NCI-H524 (cell line): ENCODE measurements around the gene GRID1.

ENCODE experiments used
- DNase-seq, 2 experiments: peaks; one replicate each; lab custom pipeline; 2025; lab: John Stamatoyannopoulos, UW

Gene GRID1

GRCh38 chr10:85810674-85811073, 555.9 kb downstream of the GRID1 start:
- DNase-seq = no peak

DNA sequence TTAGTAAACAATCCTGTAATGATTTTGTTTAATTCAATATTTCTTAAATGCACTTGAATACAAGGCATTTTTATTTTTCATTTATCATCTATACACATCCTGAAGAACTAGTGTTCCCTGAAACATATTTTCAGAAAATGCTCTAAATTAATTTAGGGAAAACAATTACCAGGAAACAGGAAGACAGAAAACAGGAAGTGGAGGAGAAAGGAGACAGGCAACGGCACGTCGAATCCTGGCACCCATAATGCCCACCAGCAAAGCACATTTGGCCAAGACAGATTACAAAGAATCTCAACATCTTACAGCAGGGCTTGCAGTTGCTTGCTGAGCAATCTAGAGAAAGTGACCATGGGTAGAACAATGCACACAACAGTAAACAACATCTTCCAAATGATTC, 571.1 kb downstream of the GRID1 start:
- no peak for DNase-seq

GRCh38 chr10:85794553-85794952, 572.0 kb downstream of the GRID1 start:
- DNase-seq = no peak

GRCh38 chr10:85792533-85792858, 574.1 kb downstream of the GRID1 start:
- no peak for DNase-seq

- peak in 1 of 2 experiments; percentile 2 for DNase-seq
Measured at GRCh38 chr10:85791818-85792532, 574.6 kb downstream of the GRID1 start.

DNA sequence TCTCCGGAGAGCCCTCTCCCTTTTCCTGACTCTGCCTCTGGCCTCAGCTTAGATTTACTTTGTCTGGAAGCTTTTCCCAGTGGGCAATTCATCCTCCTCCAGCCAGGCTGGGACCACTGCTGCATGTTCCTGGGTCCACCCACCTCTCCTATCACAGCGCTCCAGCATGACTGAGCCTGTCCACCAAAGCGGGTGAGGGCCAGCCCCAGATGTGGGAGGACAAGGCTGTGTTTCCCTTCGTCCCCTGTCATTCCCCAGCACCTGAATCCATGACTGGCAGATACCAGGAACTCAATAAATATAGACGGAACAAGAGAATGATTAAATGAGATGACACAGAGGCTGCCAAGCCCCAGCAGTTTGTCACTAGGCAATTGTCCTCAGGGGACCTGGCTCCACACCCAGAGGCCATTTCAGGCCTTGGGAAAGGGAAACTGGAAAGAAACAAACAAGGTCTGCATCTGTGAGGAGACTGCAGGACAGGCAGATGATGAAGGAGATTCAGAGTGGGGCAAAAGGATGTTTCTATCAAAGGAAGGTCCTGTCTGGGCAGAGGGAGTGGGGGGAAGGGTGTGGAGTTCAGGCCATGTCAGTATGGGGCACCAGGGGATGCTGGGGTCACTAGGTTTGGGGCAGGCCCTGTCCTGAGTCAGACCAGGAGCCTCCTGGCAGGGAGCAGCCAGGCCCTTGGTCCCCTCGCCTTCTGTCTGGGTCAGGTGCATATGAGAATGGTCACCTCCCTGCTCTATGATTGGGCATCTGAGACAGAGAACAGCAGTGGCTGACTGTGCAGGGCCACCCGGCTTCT, 576.4 kb downstream of the GRID1 start:
- no peak for DNase-seq

DNA sequence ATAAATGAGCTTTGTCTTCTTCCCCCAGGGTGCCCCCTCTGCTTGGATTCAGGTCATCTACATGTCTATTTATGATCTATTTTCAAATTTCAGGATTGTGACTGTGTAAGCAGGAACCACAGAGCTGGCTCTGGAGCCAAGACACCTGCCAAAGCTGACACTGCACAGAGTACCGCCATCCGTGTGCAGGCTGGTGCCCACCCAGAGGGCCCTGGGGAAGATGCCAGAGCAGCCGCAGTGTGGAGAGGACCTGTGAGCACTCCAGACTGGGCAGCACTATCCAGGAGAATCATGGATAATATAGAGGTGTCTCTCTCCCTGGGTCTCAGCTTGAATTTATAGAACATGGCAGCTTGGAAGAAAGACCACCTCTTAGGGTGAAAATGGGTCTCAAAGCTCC, 577.5 kb downstream of the GRID1 start:
- no peak for DNase-seq

GRCh38 chr10:85788570-85788969, 578.0 kb downstream of the GRID1 start:
- DNase-seq = no peak

DNA sequence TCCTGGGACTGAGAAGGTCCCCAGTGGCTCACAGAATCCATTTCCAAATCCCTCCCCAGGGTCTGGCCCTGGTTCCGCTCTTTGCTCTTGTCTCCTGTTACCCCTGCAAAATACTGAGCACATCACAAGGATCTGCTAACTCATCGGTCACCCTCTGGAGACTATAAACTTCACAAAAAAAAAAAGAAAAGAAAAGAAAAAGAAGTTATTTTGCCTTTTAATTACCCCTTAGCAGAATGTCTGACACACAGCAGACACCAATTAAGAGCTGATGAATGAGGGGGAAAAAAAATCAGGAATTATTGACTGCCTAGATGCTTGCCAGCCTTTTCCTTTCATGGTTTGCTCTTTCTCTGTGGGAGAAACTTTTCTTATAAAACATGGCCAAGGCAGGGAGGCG, 578.7 kb downstream of the GRID1 start:
- no peak for DNase-seq

DNA sequence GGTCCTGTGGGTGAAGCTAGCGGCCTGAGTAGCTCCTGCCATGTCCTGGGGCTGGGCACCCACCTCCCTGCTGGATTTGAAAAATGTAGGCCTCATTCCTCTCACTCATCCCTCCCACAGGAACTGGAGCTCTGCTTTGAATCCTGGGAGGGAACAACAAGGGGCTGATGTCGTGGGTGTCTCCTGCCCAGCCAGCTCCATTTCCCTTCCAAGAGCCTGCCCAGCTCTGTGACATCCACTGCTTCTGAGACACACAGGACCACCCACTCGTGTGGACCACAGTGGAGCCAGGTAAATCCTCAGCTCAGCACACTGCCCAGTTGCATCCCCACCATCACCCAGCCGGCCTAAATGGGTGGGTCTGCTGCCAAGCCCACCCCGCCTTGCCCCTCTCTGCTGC, 579.2 kb downstream of the GRID1 start:
- DNase-seq = no peak

DNA sequence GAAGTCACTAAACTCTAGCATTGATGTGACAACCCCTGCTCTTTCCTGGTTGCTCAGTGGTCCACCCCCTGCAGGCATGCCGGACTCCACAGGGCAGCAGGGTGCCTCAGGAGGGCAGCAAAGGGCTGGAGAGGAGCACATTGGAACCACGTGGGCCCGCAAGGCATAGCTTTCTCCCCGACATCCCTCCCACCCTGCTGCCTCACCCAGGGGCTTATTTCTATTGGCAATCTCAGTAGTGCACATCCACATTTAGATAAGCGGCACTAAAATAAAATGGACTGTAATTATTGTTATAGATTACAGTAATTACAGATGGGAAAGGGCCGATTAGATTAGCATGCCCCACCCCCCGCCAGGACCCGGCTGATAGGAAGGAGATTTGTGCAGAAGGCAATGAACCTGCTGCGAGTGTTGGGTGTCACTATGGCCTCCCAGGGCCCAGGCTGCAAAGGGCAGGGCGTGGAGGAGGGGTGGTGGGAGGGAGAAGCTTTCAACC, 580.1 kb downstream of the GRID1 start:
- DNase-seq = peak; percentile 14 to 42

DNA sequence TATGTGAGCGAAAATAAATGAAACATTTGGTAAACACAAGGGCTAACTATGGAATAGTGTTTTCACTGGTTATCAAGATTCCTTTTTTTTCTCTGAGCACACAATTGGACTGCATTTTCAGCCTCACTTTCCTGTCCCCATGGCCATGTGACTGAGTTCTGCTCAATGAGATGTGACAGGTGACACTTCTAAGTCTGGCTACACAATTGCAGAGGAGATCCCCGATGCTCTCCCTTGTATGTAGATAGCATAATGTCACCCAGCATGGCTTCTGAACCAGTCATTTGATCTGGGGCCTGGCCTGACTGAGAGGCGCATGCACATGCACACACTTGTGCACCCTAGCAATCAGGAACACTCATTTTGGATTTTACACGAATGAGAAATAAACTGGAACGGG, 581.8 kb downstream of the GRID1 start:
- DNase-seq = no peak

GRCh38 chr10:85781404-85781803, 585.2 kb downstream of the GRID1 start:
- DNase-seq = no peak

DNA sequence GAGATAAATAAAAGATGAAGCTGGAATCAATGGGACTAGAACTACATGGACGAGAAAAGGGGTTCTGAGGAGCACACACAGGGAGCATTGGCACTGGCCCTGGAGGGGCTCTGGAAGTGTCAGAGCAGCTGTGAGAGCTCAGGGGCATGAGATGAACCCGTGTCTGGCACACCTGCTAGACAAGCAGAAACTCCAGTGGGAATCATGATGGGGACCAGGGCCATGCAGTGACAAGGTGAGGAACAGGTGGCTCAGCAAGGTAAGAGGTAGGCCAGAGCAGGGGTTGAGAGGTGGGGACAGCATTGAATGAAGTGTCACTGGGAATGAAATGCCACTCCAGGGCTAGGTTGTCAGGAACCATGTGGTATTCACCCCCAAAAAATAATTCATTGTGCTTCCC, 588.5 kb downstream of the GRID1 start:
- DNase-seq = no peak

DNA sequence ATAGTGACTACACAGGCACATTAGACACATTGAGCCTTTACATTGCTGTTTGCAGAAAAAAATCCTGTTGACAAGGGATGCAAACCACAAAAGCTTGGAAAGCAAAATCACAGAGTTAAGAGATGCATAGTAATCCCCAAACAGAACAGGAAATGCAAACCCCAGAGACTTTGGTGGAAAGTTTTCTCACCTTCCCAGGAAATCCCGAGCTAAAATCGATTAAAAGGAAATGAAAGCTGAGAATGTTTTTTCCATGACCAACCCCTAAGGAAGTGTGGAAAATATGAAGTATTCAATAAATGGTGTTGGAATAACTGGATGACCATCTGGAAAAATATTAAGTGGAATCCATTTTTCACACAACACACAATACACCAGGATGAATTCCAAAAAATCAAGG, 598.7 kb downstream of the GRID1 start:
- no peak for DNase-seq

GRCh38 chr10:85764108-85764507, 602.5 kb downstream of the GRID1 start:
- DNase-seq = peak in 1 of 2 experiments; percentile 21

DNA sequence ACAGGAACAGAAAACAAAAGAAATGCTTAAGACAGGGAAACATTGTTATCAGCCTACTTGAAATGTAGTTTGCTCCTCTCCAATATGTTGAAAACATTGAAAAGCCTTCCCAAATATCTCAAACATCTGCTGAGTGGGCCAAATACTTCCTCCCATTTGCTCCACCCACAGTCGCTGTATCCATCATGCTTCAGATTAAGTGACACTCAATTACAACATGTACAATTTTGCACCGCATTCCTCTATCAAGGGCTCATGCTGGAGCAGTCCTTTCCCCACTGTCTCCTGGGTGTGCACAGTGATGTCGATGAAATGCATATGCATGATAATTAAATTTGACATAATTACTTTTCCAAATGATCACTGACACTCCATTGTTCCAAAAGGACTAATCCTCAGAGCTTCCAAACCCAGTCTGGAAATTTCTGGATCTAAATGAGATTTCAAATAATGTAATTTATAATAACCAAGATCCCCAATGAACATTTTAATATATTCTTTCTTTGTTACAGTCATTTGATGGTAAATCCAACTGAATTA, 604.6 kb downstream of the GRID1 start:
- no peak for DNase-seq

DNA sequence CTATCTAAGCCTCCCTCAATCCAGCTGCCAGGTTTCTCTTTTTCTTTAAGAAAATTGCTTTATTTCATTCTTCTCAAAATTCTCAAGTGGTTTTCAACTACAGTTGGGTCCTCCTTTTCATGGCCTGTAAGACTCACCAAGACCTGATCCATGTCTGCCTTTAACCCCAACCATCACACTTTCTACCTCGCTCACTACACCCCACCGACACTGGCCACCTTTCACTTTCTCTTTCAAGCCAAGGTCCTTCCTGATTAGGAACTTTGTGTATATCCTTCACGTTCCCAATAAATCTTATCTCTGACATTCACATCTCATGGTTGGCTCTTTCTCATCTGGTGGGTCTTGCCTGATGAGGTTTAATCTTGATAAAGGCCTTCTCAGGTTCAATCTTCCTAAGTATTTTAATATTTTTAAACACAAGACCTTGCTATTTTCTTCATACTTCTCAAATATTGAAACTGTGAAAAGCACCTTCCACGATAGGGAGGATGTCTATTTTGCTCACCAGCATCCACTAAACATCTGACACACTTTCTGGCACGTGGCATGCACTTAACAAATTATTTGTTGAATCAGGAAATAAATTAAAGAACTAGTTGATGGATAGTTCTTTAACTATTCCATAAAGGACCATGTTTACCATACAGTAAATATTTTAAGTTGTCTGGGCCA, 624.8 kb downstream of the GRID1 start:
- no peak for DNase-seq

DNA sequence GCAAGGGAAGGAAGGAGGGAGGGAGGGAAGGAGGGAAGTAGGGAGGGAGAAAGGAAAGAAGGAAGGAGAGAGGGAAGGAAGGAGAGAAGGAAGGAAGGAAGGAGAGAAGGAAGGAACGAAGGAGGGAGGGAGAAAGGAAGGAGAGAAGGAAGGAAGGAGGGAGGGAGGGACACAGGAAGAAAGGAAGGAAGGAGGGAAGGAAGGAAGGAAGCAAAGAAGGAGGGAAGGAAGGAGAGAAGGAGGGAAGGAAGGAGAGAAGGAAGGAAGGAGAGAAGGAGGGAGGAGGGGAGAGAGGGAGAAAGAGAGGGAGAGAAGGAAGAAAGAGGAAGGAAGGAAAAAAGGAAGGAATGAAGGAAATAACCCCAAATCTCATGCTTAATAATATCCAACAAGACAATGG, 630.6 kb downstream of the GRID1 start:
- DNase-seq = no peak

GRCh38 chr10:85734791-85735190, 631.8 kb downstream of the GRID1 start:
- no peak for DNase-seq

DNA sequence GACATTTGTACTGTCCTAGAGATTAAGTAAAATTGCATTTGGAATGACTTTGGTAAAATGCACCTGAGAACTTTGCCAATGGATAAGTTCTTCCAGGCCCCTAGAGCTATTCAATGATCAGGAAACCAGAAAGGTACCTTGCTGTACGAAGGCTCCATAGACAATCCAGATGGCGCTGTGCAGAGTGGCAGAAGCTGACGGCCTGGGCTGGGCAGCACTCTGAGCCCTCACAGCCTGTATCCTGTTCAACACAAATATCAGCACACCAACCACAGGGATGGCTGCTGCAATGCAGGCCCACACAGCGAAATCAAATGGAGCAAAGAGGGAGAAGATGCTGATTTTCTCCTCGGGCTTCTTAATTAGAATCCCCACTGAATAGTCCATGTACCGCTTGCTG, 642.4 kb downstream of the GRID1 start:
- DNase-seq = no peak

DNA sequence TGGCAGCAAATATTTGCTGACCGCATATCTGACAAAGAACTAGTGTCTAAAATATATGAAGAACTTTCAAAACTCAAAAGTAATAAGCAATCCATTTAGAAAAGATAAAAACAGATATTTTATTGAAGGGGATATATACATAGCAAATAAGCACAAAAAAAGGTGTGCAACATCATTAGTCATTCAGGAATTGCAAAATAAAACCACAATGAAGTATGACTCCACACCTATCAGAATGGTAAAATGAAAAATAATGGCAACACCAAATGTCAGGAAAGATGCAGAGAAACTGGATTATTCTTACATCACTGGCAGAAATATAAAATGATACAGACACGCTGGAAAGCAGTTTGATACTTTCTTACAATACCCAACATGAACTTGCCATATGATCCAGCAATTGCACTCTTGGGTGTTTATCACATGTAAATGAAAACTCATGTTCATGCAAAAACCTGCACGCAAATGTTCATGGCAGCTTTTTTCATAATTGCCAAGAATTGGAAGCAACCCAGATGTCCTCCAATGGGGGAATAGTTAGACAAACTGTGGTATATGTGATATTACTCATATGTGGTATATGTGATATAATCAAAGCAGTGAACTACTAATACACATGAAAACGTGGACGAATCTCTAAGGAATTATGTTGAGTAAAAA, 645.5 kb downstream of the GRID1 start:
- DNase-seq = no peak
